Breast epithelium (tissue), 4 donors: ENCODE data around the gene MX1. TPM values are rescaled to one million over a fixed set of nuclear protein-coding genes. Genes with fewer than 3 reads are reported as not detected.

Source experiments
- DNase-seq, 2 donors: peaks; one replicate each; pipeline ENCODE4 v3.0.0-alpha.2; 2019; ENCODE audit warnings: low spot score in 2 of 2
- H3K27ac ChIP-seq, 2 donors: fragments of 200-600 bp; sonication (generic) in 1 of 2; one replicate each; pipeline ENCODE4 v1.5.1; 2016 to 2019; ENCODE audit warnings: mild to moderate bottlenecking in 1 of 2
- H3K27me3 ChIP-seq, 2 donors: fragments of 200-600 bp; sonication (generic) in 1 of 2; one replicate each; pipeline versions ENCODE4 v1.5.1 to v1.6.0; 2017 to 2019; ENCODE audit warnings: control low read depth in 1 of 2, mild to moderate bottlenecking in 1 of 2
- H3K36me3 ChIP-seq: fragments of 200-600 bp; one replicate; pipeline ENCODE4 v1.5.1; 2019
- H3K4me1 ChIP-seq, 2 donors: fragments of 200-600 bp; sonication (generic); one replicate each; pipeline ENCODE4 v1.5.1; 2016 to 2019; ENCODE audit warnings: control low read depth in 1 of 2
- H3K4me3 ChIP-seq, 3 donors: fragments of 200-600 bp; sonication (generic); 1 replicate in 2 of 3; 2 replicates in 1 of 3; pipeline ENCODE4 v1.5.1; 2016 to 2019; ENCODE audit warnings: mild to moderate bottlenecking in 3 of 3, moderate library complexity in 2 of 3
- H3K9me3 ChIP-seq, 2 donors: fragments of 200-600 bp; sonication (generic) in 1 of 2; one replicate each; pipeline ENCODE4 v1.5.1; 2016 to 2019; ENCODE audit warnings: control low read depth in 1 of 2
- CTCF ChIP-seq, 3 donors: fragments of 450-650 bp; IDR thresholded peaks; one replicate each; pipeline ENCODE4 v1.5.1; 2016 to 2017; ENCODE audit warnings: antibody characterized with exemption in 3 of 3, mild to moderate bottlenecking in 3 of 3, moderate library complexity in 3 of 3
- POLR2A ChIP-seq: fragments of 450-650 bp; IDR thresholded peaks from one replicate; pipeline ENCODE4 v1.6.1; 2016; ENCODE audit warnings: antibody characterized with exemption, mild to moderate bottlenecking, moderate library complexity
- POLR2AphosphoS5 ChIP-seq, 3 donors: sonication (generic); formaldehyde crosslinking; IDR thresholded peaks; one replicate each; pipeline ENCODE4 v1.6.1; 2017; ENCODE audit warnings: antibody characterized with exemption in 3 of 3
- intact Hi-C: fragments of 100-400 bp; cut with DNase I; formaldehyde crosslinking; loops from one replicate; pipeline ENCODE4 v1.15.1; 2023; ENCODE audit warnings: low total_unique reads
- total RNA-seq, 3 donors: library from RNA; depleted of rRNA; stranded (reverse); fragments of >200 nt; gene quantifications; one replicate each; pipeline ENCODE4 v1.1.0, GENCODE V29; 2016

Gene MX1
- total RNA-seq, 3 donors from 2014 or later = 13.4 to 23.1 (median 21.8) TPM

- peaks cover 0 to 4% of the 10 kb centered on the region in 2 donors for H3K4me1 ChIP-seq
- H3K9me3 ChIP-seq = no peaks in the 10 kb centered on the region
- no peak for TF ChIP-seq CTCF (IDR thresholded peaks at IDR 0.05)
- no peak for TF ChIP-seq POLR2AphosphoS5 (IDR thresholded peaks at IDR 0.05)
- TF ChIP-seq POLR2A = no peak
- no peak for DNase-seq
- no peaks in the 10 kb centered on the region for H3K36me3 ChIP-seq
- no peak overlapping the region for H3K4me3 ChIP-seq
- intact Hi-C loops = no loop called here
- H3K27me3 ChIP-seq = no peaks in the 10 kb centered on the region
- H3K27ac ChIP-seq = no peak overlapping the region
Measured at GRCh38 chr21:41483973-41484372, 57.9 kb downstream of the MX1 start.

DNA sequence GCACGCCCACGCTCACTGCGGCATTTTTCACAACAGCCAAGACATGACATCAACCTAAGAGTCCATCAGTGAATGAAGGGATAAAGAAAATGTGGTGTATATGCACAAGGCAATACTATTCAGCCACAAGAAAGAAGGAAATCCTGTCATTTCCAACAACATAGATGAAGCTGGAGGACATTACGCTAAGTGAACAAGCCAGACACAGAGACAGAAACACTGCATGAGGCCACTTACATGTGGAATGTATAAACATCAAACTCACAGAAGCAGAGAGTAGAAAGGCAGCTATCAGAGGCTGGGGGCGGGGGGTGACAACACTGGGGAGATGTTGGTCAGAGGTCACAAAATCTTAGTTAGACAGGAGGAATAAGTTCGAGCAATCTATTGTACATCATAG is 61.0 kb downstream of the MX1 start:
- no peak overlapping the region for H3K4me3 ChIP-seq
- no peaks in the 10 kb centered on the region for H3K9me3 ChIP-seq
- DNase-seq = no peak
- no peaks in the 10 kb centered on the region for H3K4me1 ChIP-seq
- no peaks in the 10 kb centered on the region for H3K27me3 ChIP-seq
- no peaks in the 10 kb centered on the region for H3K36me3 ChIP-seq
- TF ChIP-seq POLR2AphosphoS5 (IDR thresholded peaks at IDR 0.05) (no peak), POLR2A (no peak), CTCF (IDR thresholded peaks at IDR 0.05) (no peak)
- intact Hi-C loops = no loop called here
- H3K27ac ChIP-seq = no peak overlapping the region

- H3K4me3 ChIP-seq = no peak overlapping the region
- no peaks in the 10 kb centered on the region for H3K27me3 ChIP-seq
- no peak overlapping the region for H3K27ac ChIP-seq
- no peak for TF ChIP-seq CTCF (IDR thresholded peaks at IDR 0.05)
- no peak for TF ChIP-seq POLR2A
- no peak for TF ChIP-seq POLR2AphosphoS5 (IDR thresholded peaks at IDR 0.05)
- intact Hi-C loops = no loop called here
- no peaks in the 10 kb centered on the region for H3K36me3 ChIP-seq
- H3K9me3 ChIP-seq = no peaks in the 10 kb centered on the region
- no peaks in the 10 kb centered on the region for H3K4me1 ChIP-seq
- no peak for DNase-seq
Measured at GRCh38 chr21:41488080-41488479, 62.0 kb downstream of the MX1 start.

- Histone ChIP-seq H3K27ac (no peak overlapping the region), H3K9me3 (no peaks in the 10 kb centered on the region), H3K36me3 (no peaks in the 10 kb centered on the region), H3K4me1 (no peaks in the 10 kb centered on the region), H3K4me3 (no peak overlapping the region), H3K27me3 (no peaks in the 10 kb centered on the region)
- TF ChIP-seq CTCF (IDR thresholded peaks at IDR 0.05) = no peak
- TF ChIP-seq POLR2AphosphoS5 (IDR thresholded peaks at IDR 0.05) = no peak
- no peak for TF ChIP-seq POLR2A
- intact Hi-C loops = no loop called here
- DNase-seq = no peak
Measured at GRCh38 chr21:41489329-41489728, 63.3 kb downstream of the MX1 start.

- intact Hi-C loops = no loop called here
- no peaks in the 10 kb centered on the region for H3K4me1 ChIP-seq
- no peaks in the 10 kb centered on the region for H3K36me3 ChIP-seq
- no peak for TF ChIP-seq POLR2AphosphoS5 (IDR thresholded peaks at IDR 0.05)
- no peak for TF ChIP-seq CTCF (IDR thresholded peaks at IDR 0.05)
- TF ChIP-seq POLR2A = no peak
- no peak for DNase-seq
- no peaks in the 10 kb centered on the region for H3K9me3 ChIP-seq
- H3K27ac ChIP-seq = no peak overlapping the region
- no peak overlapping the region for H3K4me3 ChIP-seq
- no peaks in the 10 kb centered on the region for H3K27me3 ChIP-seq
Measured at GRCh38 chr21:41490330-41490729, 64.3 kb downstream of the MX1 start.
